HS-5 (cell line): ENCODE measurements around the gene PRXL2C.

Source experiments
- DNase-seq: peaks from one replicate; pipeline ENCODE4 v3.0.0-alpha.2; 2012; ENCODE audit warnings: low read depth

PRXL2C gene

DNA sequence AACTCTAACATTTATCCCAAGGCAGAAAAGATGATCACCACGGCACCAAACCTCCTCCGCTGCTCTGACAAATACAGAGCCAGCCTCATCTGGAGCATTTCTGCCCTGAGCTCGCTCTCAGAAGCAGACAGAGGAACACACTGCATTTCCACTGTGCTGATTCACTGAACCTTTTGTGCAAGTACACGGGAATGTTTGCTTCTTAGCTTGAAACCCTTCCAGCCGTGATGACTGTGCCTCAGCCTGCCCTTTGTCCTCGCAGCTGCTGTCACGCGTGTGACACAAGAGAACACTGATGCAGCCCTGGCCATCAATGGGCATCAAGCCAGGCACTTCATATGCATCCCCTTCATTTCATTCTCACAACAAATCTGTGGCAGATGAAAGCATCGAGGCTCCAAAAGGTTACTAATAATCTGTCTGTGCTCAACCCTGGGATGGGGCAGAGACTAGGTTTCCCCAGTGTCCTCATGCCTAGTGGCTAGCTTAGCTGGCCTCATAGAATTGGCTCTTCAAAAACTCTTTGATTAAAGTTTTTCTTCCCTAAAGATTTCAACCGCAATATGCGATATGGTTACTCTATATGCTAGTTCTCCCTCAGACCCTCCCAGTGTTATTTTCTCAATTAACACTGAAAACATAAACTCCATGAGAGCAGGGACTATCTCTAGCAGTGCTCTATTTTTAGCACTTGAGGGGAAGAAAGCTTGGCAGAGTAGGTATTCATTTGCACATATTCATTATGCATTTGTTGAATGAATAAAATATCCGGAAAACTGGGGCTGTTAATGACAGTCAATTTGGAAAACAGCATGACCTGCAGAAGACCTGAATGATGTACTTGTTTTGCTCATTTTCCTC, 42.8 kb downstream of the PRXL2C start:
- peak; percentile 76 for DNase-seq

- no peak for DNase-seq
Observed at GRCh38 chr9:96611302-96611701, 43.8 kb downstream of the PRXL2C start.

DNA sequence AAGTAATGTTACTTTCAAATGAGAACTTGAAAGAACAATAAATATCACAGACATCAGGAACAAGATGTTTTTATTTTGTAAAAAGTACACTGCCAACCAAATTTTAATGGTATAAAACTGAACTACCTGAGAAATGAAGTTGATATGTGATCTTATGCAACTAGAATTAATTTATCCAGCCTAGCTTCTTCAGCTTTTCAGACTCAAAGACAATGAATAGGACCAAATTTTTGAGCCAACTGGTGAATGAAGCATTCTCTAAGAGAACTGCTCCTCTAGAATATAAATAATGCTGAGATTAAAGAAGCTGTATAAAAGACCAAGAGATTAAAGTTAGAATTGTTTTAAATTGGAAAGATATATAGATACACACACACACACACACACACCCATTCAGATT, 45.4 kb downstream of the PRXL2C start:
- no peak for DNase-seq

DNA sequence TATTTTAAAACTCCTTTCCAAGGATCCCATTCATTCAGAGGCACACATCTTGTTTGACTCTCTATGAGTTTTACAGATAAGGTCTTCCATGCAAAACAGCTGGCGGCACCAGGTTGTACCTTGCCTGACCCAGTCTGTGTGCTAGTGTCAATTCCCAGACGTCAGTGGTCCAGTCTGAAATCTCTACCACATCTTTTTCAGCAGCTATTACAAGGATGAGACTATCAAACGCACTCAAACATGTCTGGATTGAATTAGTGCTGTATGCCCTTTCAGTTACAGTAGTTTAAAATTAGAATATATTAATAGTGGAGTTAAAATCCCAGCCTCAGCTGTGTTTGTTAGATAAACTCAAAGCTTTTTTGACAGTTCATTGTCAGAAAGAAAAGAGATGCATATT, 47.1 kb downstream of the PRXL2C start:
- DNase-seq = no peak

DNA sequence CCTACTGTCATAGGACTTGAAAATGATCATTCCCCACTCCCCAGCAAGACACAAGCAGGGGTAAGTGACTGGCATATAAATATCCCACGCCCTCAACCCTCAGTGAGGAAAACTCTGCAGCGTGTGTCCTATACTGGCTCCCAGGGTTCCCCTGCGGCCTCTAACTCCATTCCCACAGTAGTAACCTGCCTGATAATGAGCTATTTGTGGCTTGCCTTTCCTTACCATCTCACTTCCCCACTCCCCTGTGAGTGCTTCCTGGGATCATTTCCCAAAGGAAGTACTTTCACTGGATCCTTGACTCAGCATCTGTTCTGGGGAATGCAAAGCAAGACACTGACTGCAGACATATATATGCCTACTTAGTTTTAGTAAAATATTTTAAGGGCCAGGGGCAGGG, 49.8 kb downstream of the PRXL2C start:
- DNase-seq = no peak

GRCh38 chr9:96604004-96604319, 51.2 kb downstream of the PRXL2C start:
- no peak for DNase-seq

- no peak for DNase-seq
Observed at GRCh38 chr9:96603305-96604003, 51.7 kb downstream of the PRXL2C start.

DNA sequence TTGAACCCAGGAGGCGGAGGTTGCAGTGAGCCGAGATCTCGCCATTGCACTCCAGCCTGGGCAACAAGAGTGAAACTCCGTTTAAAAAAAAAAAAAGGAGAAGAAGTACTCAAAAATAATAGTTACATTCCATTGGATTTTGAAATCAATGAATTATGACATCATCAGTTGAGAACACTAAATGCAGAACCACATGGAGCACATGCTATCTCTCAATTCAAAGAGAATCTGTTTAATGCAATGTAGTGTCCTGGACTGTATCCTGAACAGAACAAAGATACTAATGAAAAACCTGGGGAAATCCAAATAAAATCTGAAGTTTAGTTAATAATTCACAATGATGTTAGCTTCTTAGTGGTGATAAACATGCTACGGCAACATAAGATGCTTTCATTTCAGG, 55.8 kb downstream of the PRXL2C start:
- DNase-seq = no peak

DNA sequence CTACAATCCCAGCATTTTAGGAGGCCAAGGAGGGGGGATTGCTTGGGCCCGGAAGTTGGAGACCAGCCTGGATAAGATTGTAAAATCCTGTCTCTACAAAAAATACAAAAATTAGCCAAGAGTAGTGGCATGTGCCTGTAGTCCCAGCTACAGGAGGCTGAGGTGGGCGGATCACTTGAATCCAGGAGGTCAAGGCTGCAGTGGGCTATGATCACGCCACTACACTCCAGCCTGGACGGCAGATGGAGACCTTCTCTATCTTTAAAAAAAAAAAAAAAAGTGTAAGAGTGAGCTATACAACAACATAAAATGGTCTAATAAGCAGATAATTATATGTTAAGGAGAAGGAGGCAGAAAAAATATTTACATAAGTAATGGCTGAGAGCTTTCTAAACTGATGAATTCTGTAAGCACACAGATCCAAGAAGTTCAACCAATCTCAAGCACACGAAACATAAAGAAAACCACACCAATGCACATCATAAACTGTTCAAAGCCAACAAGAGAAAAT, 58.5 kb downstream of the PRXL2C start:
- no peak for DNase-seq
